H9 (cell line): ENCODE data around the gene C4orf36. TPM values are rescaled to one million over a fixed set of nuclear protein-coding genes. Genes with fewer than 3 reads are reported as not detected.

ENCODE experiments used
- DNase-seq: peaks from one replicate; pipeline ENCODE4 v3.0.0-alpha.2; 2017
- H2AFZ ChIP-seq: one replicate; pipeline ENCODE4 v1.6.1; 2013; ENCODE audit warnings: mild to moderate bottlenecking, low read length, control low read depth, moderate library complexity
- H2AK5ac ChIP-seq: 2 replicates; pipeline ENCODE4 v1.6.1; 2013; ENCODE audit warnings: low read length, control low read depth, mixed read lengths; ENCODE audit not compliant: insufficient read length
- H2BK120ac ChIP-seq: one replicate; pipeline ENCODE4 v1.6.1; 2013; ENCODE audit warnings: low read depth, mild to moderate bottlenecking, low read length, control low read depth, inconsistent platforms; ENCODE audit not compliant: poor library complexity, severe bottlenecking
- H2BK12ac ChIP-seq: 2 replicates; pipeline ENCODE4 v1.6.1; 2013; ENCODE audit warnings: low read length, control low read depth, mixed read lengths, low read depth; ENCODE audit not compliant: insufficient read length
- H2BK15ac ChIP-seq: 2 replicates; pipeline ENCODE4 v1.6.1; 2013; ENCODE audit warnings: low read depth, low read length, control low read depth
- H2BK20ac ChIP-seq: one replicate; pipeline ENCODE4 v1.6.1; 2013; ENCODE audit warnings: low read depth, mild to moderate bottlenecking, low read length, control low read depth, inconsistent platforms; ENCODE audit not compliant: poor library complexity, severe bottlenecking
- H2BK5ac ChIP-seq: 2 replicates; pipeline ENCODE4 v1.6.1; 2013; ENCODE audit warnings: low read length, control low read depth, mixed read lengths; ENCODE audit not compliant: insufficient read length
- H3K14ac ChIP-seq: 2 replicates; pipeline ENCODE4 v1.6.1; 2013; ENCODE audit warnings: low read length, control low read depth; ENCODE audit not compliant: insufficient read depth
- H3K18ac ChIP-seq: 2 replicates; pipeline ENCODE4 v1.6.1; 2013; ENCODE audit warnings: low read depth, mild to moderate bottlenecking, mixed read lengths, low read length, control low read depth; ENCODE audit not compliant: insufficient read length
- H3K23ac ChIP-seq: 2 replicates; pipeline ENCODE4 v1.6.1; 2013; ENCODE audit warnings: low read length, control low read depth, mixed read lengths, low read depth; ENCODE audit not compliant: insufficient read length
- H3K23me2 ChIP-seq: 2 replicates; pipeline ENCODE4 v1.6.1; 2013; ENCODE audit warnings: low read depth, mild to moderate bottlenecking, mixed read lengths, low read length, control low read depth; ENCODE audit not compliant: insufficient read length, poor library complexity, severe bottlenecking
- H3K27ac ChIP-seq: 2 replicates; pipeline ENCODE4 v1.5.1; 2013; ENCODE audit warnings: low read length, control low read depth, mixed read lengths, low read depth; ENCODE audit not compliant: insufficient read length
- H3K27me3 ChIP-seq: 2 replicates; pipeline ENCODE4 v1.6.1; 2013; ENCODE audit warnings: low read length, control low read depth, inconsistent platforms; ENCODE audit not compliant: insufficient read depth
- H3K4ac ChIP-seq: 2 replicates; pipeline ENCODE4 v1.6.1; 2013; ENCODE audit warnings: low read depth, mild to moderate bottlenecking, control low read depth, inconsistent platforms, low read length, moderate library complexity
- H3K4me1 ChIP-seq: 2 replicates; pipeline ENCODE4 v1.6.1; 2013; ENCODE audit warnings: low read length, control low read depth, inconsistent platforms; ENCODE audit not compliant: insufficient read depth
- H3K4me2 ChIP-seq: 2 replicates; pipeline ENCODE4 v1.6.1; 2013; ENCODE audit warnings: low read length, control low read depth, mixed read lengths; ENCODE audit not compliant: insufficient read length, insufficient read depth
- H3K56ac ChIP-seq: 2 replicates; pipeline ENCODE4 v1.6.1; 2013; ENCODE audit warnings: low read depth, mild to moderate bottlenecking, mixed read lengths, low read length, control low read depth; ENCODE audit not compliant: insufficient read length
- H3K79me1 ChIP-seq: 2 replicates; pipeline ENCODE4 v1.6.1; 2013; ENCODE audit warnings: low read depth, mild to moderate bottlenecking, moderate library complexity, low read length, control low read depth, inconsistent platforms; ENCODE audit not compliant: insufficient read depth, poor library complexity, severe bottlenecking
- H3K79me2 ChIP-seq: 2 replicates; pipeline ENCODE4 v1.6.1; 2013; ENCODE audit warnings: low read length, control low read depth, inconsistent platforms; ENCODE audit not compliant: insufficient read depth
- H3K9ac ChIP-seq: 2 replicates; pipeline ENCODE4 v1.6.1; 2013; ENCODE audit warnings: low read length, control low read depth, mixed read lengths; ENCODE audit not compliant: insufficient read length; ENCODE audit errors: extremely low read depth
- H3K9me3 ChIP-seq: one replicate; pipeline ENCODE4 v1.6.1; 2013; ENCODE audit warnings: low read depth, low read length, inconsistent platforms; ENCODE audit not compliant: control insufficient read depth
- H3T11ph ChIP-seq: one replicate; pipeline ENCODE4 v1.6.1; 2013; ENCODE audit warnings: mild to moderate bottlenecking, low read length, control low read depth, inconsistent platforms
- H4K20me1 ChIP-seq: one replicate; pipeline ENCODE4 v1.6.1; 2013; ENCODE audit not compliant: control insufficient read depth, insufficient read length, insufficient read depth
- H4K5ac ChIP-seq: 2 replicates; pipeline ENCODE4 v1.6.1; 2013; ENCODE audit warnings: low read depth, mild to moderate bottlenecking, mixed read lengths, low read length, control low read depth; ENCODE audit not compliant: insufficient read length
- H4K8ac ChIP-seq: replicated peaks from 2 replicates; pipeline ENCODE4 v1.6.1; 2013; ENCODE audit warnings: low read length, control low read depth, mixed read lengths, low read depth; ENCODE audit not compliant: insufficient read length
- H4K91ac ChIP-seq: 2 replicates; pipeline ENCODE4 v1.6.1; 2013; ENCODE audit warnings: low read depth, mild to moderate bottlenecking, moderate library complexity, mixed read lengths, low read length, control low read depth; ENCODE audit not compliant: insufficient read length
- H3K27ac Mint-ChIP-seq, 3 experiments: 2 replicates in 2 of 3; 3 replicates in 1 of 3; pipeline ENCODE4 v1.8.0; 2020 to 2021; ENCODE audit warnings: mixed read lengths in 3 of 3, mild to moderate bottlenecking in 1 of 3, moderate library complexity in 1 of 3
- H3K27me3 Mint-ChIP-seq: 2 replicates; pipeline ENCODE4 v1.8.0; 2021; ENCODE audit warnings: low read depth, mild to moderate bottlenecking, moderate library complexity, mixed read lengths
- H3K36me3 Mint-ChIP-seq, 3 experiments: 2 replicates in 2 of 3; 3 replicates in 1 of 3; pipeline ENCODE4 v1.8.0; 2020 to 2021; ENCODE audit warnings: low read depth in 3 of 3, mixed read lengths in 3 of 3; ENCODE audit not compliant: insufficient read depth in 1 of 3
- H3K4me1 Mint-ChIP-seq, 2 experiments: 2 replicates each; pipeline ENCODE4 v1.8.0; 2020; ENCODE audit warnings: mixed read lengths in 2 of 2
- H3K4me3 Mint-ChIP-seq, 2 experiments: 2 replicates in 1 of 2; 3 replicates in 1 of 2; pipeline ENCODE4 v1.8.0; 2020 to 2021; ENCODE audit warnings: mild to moderate bottlenecking in 2 of 2, mixed read lengths in 2 of 2, moderate library complexity in 1 of 2
- H3K9me3 Mint-ChIP-seq, 2 experiments: 2 replicates in 1 of 2; 3 replicates in 1 of 2; pipeline ENCODE4 v1.8.0; 2020; ENCODE audit warnings: mild to moderate bottlenecking in 2 of 2, mixed read lengths in 2 of 2, moderate library complexity in 1 of 2
- WGBS: extraction: QIAGEN DNeasy Blood & Tissue Kit; methylation state at CpG from one replicate; pipeline ENCODE4 v1.1.7; 2013; ENCODE audit warnings: missing lambda C conversion rate, low lambda C conversion rate, mixed read lengths; ENCODE audit not compliant: insufficient read length; ENCODE audit errors: extremely low coverage; 5-methylcytosine and 5-hydroxymethylcytosine counted together
- total RNA-seq: library from RNA; stranded (reverse); gene quantifications from 2 replicates; pipeline ENCODE4 v1.2.1, GENCODE V29; 2021
- TF ChIP-seq, protein P1 (sequence below): fragments of 200-600 bp; sonication (generic); conservative IDR thresholded peaks from 3 replicates; pipeline ENCODE4 v1.8.0; 2021; ENCODE audit warnings: antibody characterized with exemption, mild to moderate bottlenecking

C4orf36 gene
- total RNA-seq, 1 experiment from 2014 or later = 2.2 TPM

DNA sequence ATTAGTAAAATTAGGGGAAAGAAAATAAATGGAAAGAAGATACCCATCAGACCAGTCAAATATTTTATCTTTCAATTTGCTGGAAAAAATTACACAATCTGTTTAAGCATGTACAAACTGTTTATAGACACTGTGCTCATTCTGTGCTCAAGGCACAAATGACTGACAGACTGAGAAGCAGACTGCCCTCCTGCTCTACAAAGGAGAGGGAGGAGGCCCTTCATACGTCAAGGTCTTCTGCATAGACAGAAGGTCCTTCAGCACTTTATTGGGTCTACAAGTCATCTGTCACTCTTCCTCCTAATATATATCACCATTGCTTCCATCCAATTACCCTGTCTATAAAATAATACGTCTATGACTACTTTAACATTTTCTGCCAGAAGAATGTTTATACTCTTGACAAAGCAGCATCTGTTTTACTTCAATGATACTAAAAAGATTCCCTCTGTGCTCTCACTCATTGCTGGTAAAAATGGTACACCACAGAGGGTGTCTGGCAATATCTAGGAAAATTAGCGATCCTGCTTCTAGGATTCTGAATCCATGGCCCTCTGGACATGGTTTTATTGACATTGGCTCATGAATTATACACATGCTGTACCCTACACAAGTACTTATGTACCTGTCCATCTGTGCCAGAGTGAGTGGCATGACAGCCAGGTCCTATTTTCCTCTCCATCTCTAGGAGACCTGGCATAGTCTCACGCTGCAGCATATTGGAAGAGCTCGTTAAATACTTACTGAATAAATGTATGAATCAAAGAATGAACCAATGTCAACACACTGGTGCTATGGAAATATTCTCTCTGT lies 54.3 kb downstream of the C4orf36 start:
- no peak overlapping the region for H3T11ph ChIP-seq
- no peak overlapping the region for H2BK5ac ChIP-seq
- H4K8ac ChIP-seq = no peak overlapping the region
- no peak overlapping the region for H2AFZ ChIP-seq
- H2BK15ac ChIP-seq = no peak overlapping the region
- no peak overlapping the region for H2BK12ac ChIP-seq
- H3K23ac ChIP-seq = no peak overlapping the region
- H3K4me1 ChIP-seq = no peaks in the 10 kb centered on the region
- H3K23me2 ChIP-seq = no peaks in the 10 kb centered on the region
- no peak overlapping the region for H2BK120ac ChIP-seq
- H4K5ac ChIP-seq = no peak overlapping the region
- TF ChIP-seq, protein P1, sequence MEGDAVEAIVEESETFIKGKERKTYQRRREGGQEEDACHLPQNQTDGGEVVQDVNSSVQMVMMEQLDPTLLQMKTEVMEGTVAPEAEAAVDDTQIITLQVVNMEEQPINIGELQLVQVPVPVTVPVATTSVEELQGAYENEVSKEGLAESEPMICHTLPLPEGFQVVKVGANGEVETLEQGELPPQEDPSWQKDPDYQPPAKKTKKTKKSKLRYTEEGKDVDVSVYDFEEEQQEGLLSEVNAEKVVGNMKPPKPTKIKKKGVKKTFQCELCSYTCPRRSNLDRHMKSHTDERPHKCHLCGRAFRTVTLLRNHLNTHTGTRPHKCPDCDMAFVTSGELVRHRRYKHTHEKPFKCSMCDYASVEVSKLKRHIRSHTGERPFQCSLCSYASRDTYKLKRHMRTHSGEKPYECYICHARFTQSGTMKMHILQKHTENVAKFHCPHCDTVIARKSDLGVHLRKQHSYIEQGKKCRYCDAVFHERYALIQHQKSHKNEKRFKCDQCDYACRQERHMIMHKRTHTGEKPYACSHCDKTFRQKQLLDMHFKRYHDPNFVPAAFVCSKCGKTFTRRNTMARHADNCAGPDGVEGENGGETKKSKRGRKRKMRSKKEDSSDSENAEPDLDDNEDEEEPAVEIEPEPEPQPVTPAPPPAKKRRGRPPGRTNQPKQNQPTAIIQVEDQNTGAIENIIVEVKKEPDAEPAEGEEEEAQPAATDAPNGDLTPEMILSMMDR = no peak
- no peak overlapping the region for H3K27ac ChIP-seq
- no peak overlapping the region for H3K9ac ChIP-seq
- no peaks in the 10 kb centered on the region for H3K79me2 ChIP-seq
- no peaks in the 10 kb centered on the region for H3K9me3 ChIP-seq
- Mint-ChIP-seq H3K27me3 (no peaks in the 10 kb centered on the region; the same call in none of the 2 replicates), H3K4me1 (no peaks in the 10 kb centered on the region), H3K9me3 (no peaks in the 10 kb centered on the region), H3K36me3 (no peaks in the 10 kb centered on the region; a peak in 1 of 7 replicates), H3K4me3 (no peak overlapping the region), H3K27ac (no peak overlapping the region)
- no peak overlapping the region for H2BK20ac ChIP-seq
- no peak overlapping the region for H3K4me2 ChIP-seq
- no peak overlapping the region for H4K91ac ChIP-seq
- H3K79me1 ChIP-seq = no peaks in the 10 kb centered on the region
- H3K4ac ChIP-seq = no peak overlapping the region
- no peak overlapping the region for H3K14ac ChIP-seq
- H2AK5ac ChIP-seq = no peak overlapping the region
- H3K27me3 ChIP-seq = no peaks in the 10 kb centered on the region
- WGBS = no CpG with 5 or more reads among the region's 5 CpGs
- H3K56ac ChIP-seq = no peak overlapping the region
- DNase-seq = no peak
- no peaks in the 10 kb centered on the region for H4K20me1 ChIP-seq
- no peak overlapping the region for H3K18ac ChIP-seq
